CD14-positive monocyte (primary cell): ENCODE measurements around the gene PLEKHG2. TPM values are rescaled to one million over a fixed set of nuclear protein-coding genes. Genes with fewer than 3 reads are reported as not detected.
A peak's percentile ranks its signal among the peaks of the same experiment; 100 is the strongest.

Source experiments
- DNase-seq, 3 donors: peaks; one replicate each; pipeline ENCODE4 v3.0.0-alpha.2; 2011 to 2022
- H2AFZ ChIP-seq: 2 replicates; pipeline ENCODE4 v1.6.0; 2012; ENCODE audit warnings: mild to moderate bottlenecking, low read depth, low read length, inconsistent platforms; ENCODE audit not compliant: insufficient read depth, poor library complexity, severe bottlenecking
- H3K27ac ChIP-seq, 2 donors: 1 replicate in 1 of 2; 2 replicates in 1 of 2; pipeline ENCODE4 v1.5.1; 2012 to 2013; ENCODE audit warnings: low read length in 2 of 2, control low read depth in 1 of 2, inconsistent platforms in 1 of 2, low read depth in 1 of 2, mild to moderate bottlenecking in 1 of 2
- H3K27me3 ChIP-seq, 2 donors: one replicate each; pipeline versions ENCODE4 v1.6.0 to v1.6.1; 2011 to 2013; ENCODE audit warnings: low read length in 2 of 2; ENCODE audit not compliant: control insufficient read depth in 2 of 2, insufficient read depth in 2 of 2
- H3K36me3 ChIP-seq, 2 donors: replicated peaks in 1 of 2; 1 replicate in 1 of 2; 2 replicates in 1 of 2; pipeline versions ENCODE4 v1.5.1 to v1.6.1; 2012 to 2013; ENCODE audit warnings: low read length in 2 of 2, control low read depth in 1 of 2, inconsistent platforms in 1 of 2, mild to moderate bottlenecking in 1 of 2; ENCODE audit not compliant: insufficient read depth in 2 of 2, control insufficient read depth in 1 of 2
- H3K4me1 ChIP-seq, 2 donors: 1 replicate in 1 of 2; 2 replicates in 1 of 2; pipeline versions ENCODE4 v1.5.1 to v1.6.1; 2012 to 2013; ENCODE audit warnings: low read length in 2 of 2, control low read depth in 1 of 2, inconsistent platforms in 1 of 2, mild to moderate bottlenecking in 1 of 2, moderate library complexity in 1 of 2; ENCODE audit not compliant: insufficient read depth in 2 of 2, control insufficient read depth in 1 of 2
- H3K4me2 ChIP-seq: replicated peaks from 2 replicates; pipeline ENCODE3; 2012; ENCODE audit warnings: low read length, moderate library complexity, mild to moderate bottlenecking; ENCODE audit not compliant: poor library complexity, severe bottlenecking; ENCODE audit errors: extremely low read depth
- H3K4me3 ChIP-seq, 3 experiments: fragments of 200-600 bp in 1 of 3; sonication (generic) in 1 of 3; replicated peaks in 1 of 3; 1 replicate in 2 of 3; 2 replicates in 1 of 3; pipeline ENCODE4 v1.5.1; 2011 to 2013; ENCODE audit warnings: low read length in 3 of 3, mild to moderate bottlenecking in 3 of 3, control low read depth in 2 of 3, low read depth in 2 of 3, inconsistent platforms in 1 of 3, moderate library complexity in 1 of 3
- H3K79me2 ChIP-seq: 2 replicates; pipeline ENCODE4 v1.6.0; 2012; ENCODE audit warnings: mild to moderate bottlenecking, control low read depth, inconsistent platforms, low read length, moderate library complexity; ENCODE audit not compliant: insufficient read depth
- H3K9ac ChIP-seq: 2 replicates; pipeline ENCODE4 v1.6.0; 2017; ENCODE audit warnings: low read length, mild to moderate bottlenecking; ENCODE audit not compliant: insufficient read depth, poor library complexity, severe bottlenecking
- H3K9me3 ChIP-seq, 2 donors: replicated peaks in 1 of 2; 1 replicate in 1 of 2; 2 replicates in 1 of 2; pipeline versions ENCODE4 v1.5.1 to v1.6.1; 2012 to 2013; ENCODE audit warnings: low read length in 2 of 2, control low read depth in 1 of 2; ENCODE audit not compliant: control insufficient read depth in 1 of 2, insufficient read depth in 1 of 2
- H4K20me1 ChIP-seq: 2 replicates; pipeline ENCODE4 v1.6.0; 2012; ENCODE audit warnings: mild to moderate bottlenecking, low read length, control low read depth, moderate library complexity; ENCODE audit not compliant: insufficient read depth
- H3K27ac Mint-ChIP-seq, 7 donors: one replicate each; pipeline ENCODE4 v1.8.0; 2020; ENCODE audit warnings: mild to moderate bottlenecking in 7 of 7, mixed read lengths in 7 of 7, moderate library complexity in 6 of 7, inconsistent platforms in 2 of 7
- H3K27me3 Mint-ChIP-seq, 3 donors: one replicate each; pipeline ENCODE4 v1.8.0; 2021 to 2022; ENCODE audit warnings: low read depth in 3 of 3, mild to moderate bottlenecking in 3 of 3, mixed read lengths in 3 of 3, moderate library complexity in 3 of 3, inconsistent platforms in 1 of 3
- H3K36me3 Mint-ChIP-seq, 2 donors: one replicate each; pipeline ENCODE4 v1.8.0; 2020; ENCODE audit warnings: mixed read lengths in 2 of 2, inconsistent platforms in 1 of 2, mild to moderate bottlenecking in 1 of 2
- H3K4me1 Mint-ChIP-seq: one replicate; pipeline ENCODE4 v1.8.0; 2020; ENCODE audit warnings: mild to moderate bottlenecking, mixed read lengths
- H3K4me3 Mint-ChIP-seq, 2 donors: one replicate each; pipeline ENCODE4 v1.8.0; 2020; ENCODE audit warnings: mild to moderate bottlenecking in 2 of 2, mixed read lengths in 2 of 2, moderate library complexity in 1 of 2
- H3K9me3 Mint-ChIP-seq, 7 donors: one replicate each; pipeline ENCODE4 v1.8.0; 2020 to 2022; ENCODE audit warnings: mixed read lengths in 7 of 7, mild to moderate bottlenecking in 6 of 7, moderate library complexity in 6 of 7, inconsistent platforms in 2 of 7
- CTCF ChIP-seq: fragments of 200-600 bp; IDR thresholded peaks from one replicate; pipeline ENCODE4 v1.8.0; 2022; ENCODE audit warnings: antibody characterized with exemption, mild to moderate bottlenecking
- WGBS: methylation state at CpG from one replicate; pipeline ENCODE4 v1.1.5; 2013; ENCODE audit warnings: missing lambda C conversion rate; ENCODE audit not compliant: insufficient coverage; 5-methylcytosine and 5-hydroxymethylcytosine counted together
- intact Hi-C, 2 donors: fragments of 100-400 bp; cut with micrococcal nuclease; formaldehyde crosslinking; loops; one replicate each; pipeline versions ENCODE4 v1.15.0 to v1.15.1; 2023
- polyA plus RNA-seq, 3 donors: library from polyadenylated mRNA; depleted of rRNA in 1 of 3; unstranded in 2 of 3; stranded (reverse) in 1 of 3; fragments of 300-500 nt in 2 of 3; fragments of >200 nt in 1 of 3; fragmentation: Illumina TruSeq in 2 of 3; gene quantifications; 1 replicate in 2 of 3; 2 replicates in 1 of 3; pipeline ENCODE4 v1.2.3, GENCODE V29; 2012 to 2021

The PLEKHG2 gene
- polyA plus RNA-seq, 3 donors, result 0.73 to 202 (median 1.2) TPM

GRCh38 chr19:39362682-39363657 lies 49.5 kb upstream of the PLEKHG2 start:
- H3K79me2 ChIP-seq, result no peaks in the 10 kb centered on the region
- Mint-ChIP-seq H3K4me1 (no peaks in the 10 kb centered on the region), H3K9me3 (no peaks in the 10 kb centered on the region), H3K27ac (peak overlapping the region in 4 of 7 donors; percentile 15 to 61 (median 38)), H3K36me3 (peaks cover 70 to 90% of the 10 kb centered on the region in 2 donors), H3K4me3 (no peak overlapping the region), H3K27me3 (peaks cover 0 to 2% (median 0%) of the 10 kb centered on the region in 3 donors)
- intact Hi-C loops, result no loop called here
- no peaks in the 10 kb centered on the region for H3K27me3 ChIP-seq
- no peak for DNase-seq
- no peak overlapping the region for H3K4me2 ChIP-seq
- no peaks in the 10 kb centered on the region for H4K20me1 ChIP-seq
- peaks cover 62 to 92% of the 10 kb centered on the region in 2 donors for H3K36me3 ChIP-seq
- WGBS, result 94% methylated on average over 2 of the region's 6 CpGs
- H3K9ac ChIP-seq, result no peak overlapping the region
- no peak overlapping the region for H3K4me3 ChIP-seq
- no peak overlapping the region for H3K27ac ChIP-seq
- no peaks in the 10 kb centered on the region for H3K9me3 ChIP-seq
- no peaks in the 10 kb centered on the region for H3K4me1 ChIP-seq
- H2AFZ ChIP-seq, result no peak overlapping the region
- TF ChIP-seq CTCF, result no peak

DNA sequence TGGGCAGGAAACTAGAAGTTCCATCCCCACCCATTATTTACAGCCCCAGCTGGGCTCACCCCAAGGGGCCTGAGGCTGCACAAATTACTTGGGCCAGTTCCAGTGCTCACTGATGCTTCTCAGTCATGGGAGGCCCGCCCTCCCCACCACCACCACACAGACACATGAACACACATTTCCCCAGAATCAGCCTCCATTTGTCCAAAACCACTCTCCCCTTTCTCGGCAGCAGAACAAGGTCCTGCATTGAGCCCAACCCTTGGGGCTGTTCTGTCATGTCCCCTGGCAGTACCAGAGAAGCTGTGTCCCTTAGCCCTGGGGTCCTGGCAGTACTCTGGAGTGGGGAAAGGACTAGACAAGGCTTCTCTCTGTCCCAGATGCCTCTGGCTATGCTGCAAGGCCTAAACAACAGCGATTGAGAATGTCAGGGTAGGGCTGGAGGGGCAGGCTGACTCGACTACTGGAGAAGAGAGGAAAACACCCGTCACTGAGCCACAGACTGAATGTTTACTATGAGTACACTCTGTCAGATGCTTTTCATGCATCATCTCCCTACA lies 48.5 kb upstream of the PLEKHG2 start:
- intact Hi-C loops, result no loop called here
- H3K36me3 Mint-ChIP-seq, result peaks cover 68 to 87% of the 10 kb centered on the region in 2 donors
- no peaks in the 10 kb centered on the region for H3K9me3 Mint-ChIP-seq
- H3K4me1 Mint-ChIP-seq, result no peaks in the 10 kb centered on the region
- no peak for DNase-seq
- H3K4me3 Mint-ChIP-seq, result no peak overlapping the region
- no peak overlapping the region for H3K4me3 ChIP-seq
- peak overlapping the region in 3 of 7 donors; percentile 14 to 48 (median 26) for H3K27ac Mint-ChIP-seq
- H3K9ac ChIP-seq, result no peak overlapping the region
- TF ChIP-seq CTCF, result no peak
- H3K36me3 ChIP-seq, result peaks cover 62 to 92% of the 10 kb centered on the region in 2 donors
- H3K27ac ChIP-seq, result no peak overlapping the region
- no peaks in the 10 kb centered on the region for H3K9me3 ChIP-seq
- H4K20me1 ChIP-seq, result no peaks in the 10 kb centered on the region
- H3K27me3 ChIP-seq, result no peaks in the 10 kb centered on the region
- no peaks in the 10 kb centered on the region for H3K4me1 ChIP-seq
- no peak overlapping the region for H2AFZ ChIP-seq
- WGBS, result 100% methylated on average over 2 of the region's 5 CpGs
- H3K4me2 ChIP-seq, result no peak overlapping the region
- H3K79me2 ChIP-seq, result no peaks in the 10 kb centered on the region
- peaks cover 0 to 2% (median 0%) of the 10 kb centered on the region in 3 donors for H3K27me3 Mint-ChIP-seq
